Rectal smooth muscle tissue (tissue), 1 donor: ENCODE measurements around the gene LRIT3.

Experiments used
- H3K27ac ChIP-seq: one replicate; pipeline ENCODE4 v1.7.0; 2013; ENCODE audit warnings: low read depth, low read length, inconsistent platforms
- H3K27me3 ChIP-seq: one replicate; pipeline ENCODE4 v1.7.0; 2013; ENCODE audit warnings: low read length; ENCODE audit not compliant: control insufficient read depth, insufficient read depth
- H3K36me3 ChIP-seq: one replicate; pipeline ENCODE4 v1.7.0; 2013; ENCODE audit warnings: low read length; ENCODE audit not compliant: control insufficient read depth, insufficient read depth
- H3K4me1 ChIP-seq: one replicate; pipeline ENCODE4 v1.7.0; 2013; ENCODE audit warnings: low read length; ENCODE audit not compliant: control insufficient read depth, insufficient read depth
- H3K4me3 ChIP-seq: one replicate; pipeline ENCODE4 v1.7.0; 2013; ENCODE audit warnings: low read length
- H3K9ac ChIP-seq: one replicate; pipeline ENCODE4 v1.7.0; 2013; ENCODE audit warnings: low read length

The LRIT3 gene

DNA sequence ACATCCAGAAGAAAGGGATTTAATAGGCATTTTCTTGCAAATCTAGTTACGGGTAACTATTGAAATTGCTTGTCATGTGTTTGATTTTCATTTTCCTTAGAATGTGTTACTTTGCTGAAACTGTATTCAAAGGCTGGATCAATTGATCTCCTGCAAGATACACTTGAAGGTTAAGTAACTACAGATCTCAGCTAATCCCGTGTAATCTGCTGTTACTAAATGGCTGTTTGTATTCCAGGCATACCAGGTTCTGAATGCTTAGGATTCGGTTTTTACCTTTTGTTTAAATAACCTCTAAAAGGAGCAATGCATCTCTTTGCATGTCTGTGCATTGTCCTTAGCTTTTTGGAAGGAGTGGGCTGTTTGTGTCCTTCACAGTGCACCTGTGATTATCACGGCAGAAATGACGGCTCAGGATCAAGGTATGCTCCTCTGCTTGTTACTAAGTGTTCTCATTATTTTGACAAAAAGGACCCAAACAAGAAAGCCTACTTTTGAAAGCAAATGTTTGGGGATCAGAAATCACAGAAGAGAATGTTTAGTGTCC, at the start of gene LRIT3:
TSS of gene LRIT3 (plus strand) at position 212 of the 547 bp plus-strand sequence. CDS start at position 307, 95 bp downstream.
- Histone ChIP-seq H3K27ac (no peak within 1 kb of the TSS), H3K9ac (no peak within 1 kb of the TSS), H3K4me3 (no peak within 1 kb of the TSS), H3K36me3 (no peaks in the 10 kb centered on the region), H3K4me1 (no peaks in the 10 kb centered on the region), H3K27me3 (no peaks in the 10 kb centered on the region)

- no peaks in the 10 kb centered on the region for H3K27me3 ChIP-seq
- no peak overlapping the region for H3K27ac ChIP-seq
- no peaks in the 10 kb centered on the region for H3K36me3 ChIP-seq
- H3K4me3 ChIP-seq: no peak overlapping the region
- H3K9ac ChIP-seq: no peak overlapping the region
- no peaks in the 10 kb centered on the region for H3K4me1 ChIP-seq
Observed at GRCh38 chr4:109798866-109799265, 49.0 kb upstream of the LRIT3 start.

DNA sequence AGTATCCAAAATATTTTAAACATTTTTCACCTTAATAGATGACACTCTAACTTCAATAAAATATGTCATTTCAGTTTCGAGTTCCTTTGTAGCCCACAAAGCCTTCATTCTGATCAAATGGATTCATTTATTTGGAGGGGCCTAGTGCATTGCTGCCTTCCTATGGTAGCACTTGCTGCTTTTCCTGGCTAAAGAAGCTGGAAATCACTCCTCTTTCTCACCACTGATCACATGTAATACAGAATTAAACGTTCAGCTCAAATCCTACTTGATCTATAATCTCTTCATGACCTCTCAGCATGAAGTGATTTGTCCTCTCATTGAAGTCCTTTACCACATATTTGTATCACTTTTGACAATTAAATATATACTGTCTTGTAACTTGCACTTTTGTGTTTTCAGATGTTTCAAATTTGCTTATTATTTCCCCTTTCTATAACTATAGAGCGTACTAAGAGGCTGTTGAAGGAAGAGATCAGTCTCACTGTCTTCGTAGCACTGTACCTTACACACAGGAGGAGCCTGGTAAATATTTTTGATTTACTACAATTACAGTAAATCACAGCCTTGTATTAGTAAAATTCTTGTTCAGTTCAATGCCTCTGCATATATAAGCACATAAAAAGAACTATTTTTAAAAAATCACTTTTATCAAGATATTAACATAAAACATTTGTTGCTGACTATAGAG, 46.7 kb upstream of the LRIT3 start:
- H3K36me3 ChIP-seq: no peaks in the 10 kb centered on the region
- H3K27ac ChIP-seq: peak overlapping the region; percentile 17
- H3K27me3 ChIP-seq: no peaks in the 10 kb centered on the region
- H3K4me3 ChIP-seq: no peak overlapping the region
- H3K4me1 ChIP-seq: no peaks in the 10 kb centered on the region
- H3K9ac ChIP-seq: no peak overlapping the region

DNA sequence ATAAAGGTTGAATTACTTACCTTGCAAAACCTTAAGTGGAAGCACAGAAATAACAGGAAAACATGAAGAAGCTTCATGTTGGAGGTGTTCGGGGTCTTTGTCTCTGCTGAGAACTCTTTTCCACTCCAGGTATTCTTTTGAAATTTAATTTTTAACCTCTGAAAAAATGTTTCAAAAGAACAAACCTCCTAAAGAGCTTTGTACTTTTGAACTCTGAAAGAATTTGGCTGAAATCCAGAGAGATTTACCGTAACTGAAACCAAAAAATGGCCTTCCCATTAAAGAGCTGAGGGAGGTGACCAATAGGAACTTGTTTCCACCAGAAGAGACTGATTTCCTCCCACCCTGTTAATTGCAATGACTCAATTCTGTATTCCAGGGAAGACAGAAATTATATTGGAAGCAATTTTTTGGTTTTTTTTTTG, 46.0 kb upstream of the LRIT3 start, which contains the start of gene CFI:
TSS of gene CFI (minus strand) at position 105 of the 425 bp plus-strand sequence. CDS start at position 77, 28 bp downstream.
- Histone ChIP-seq H3K9ac (no peak within 1 kb of the TSS), H3K27ac (peak within 1 kb of the TSS; percentile 17), H3K4me3 (no peak within 1 kb of the TSS), H3K4me1 (no peaks in the 10 kb centered on the region), H3K27me3 (no peaks in the 10 kb centered on the region), H3K36me3 (no peaks in the 10 kb centered on the region)

- Histone ChIP-seq H3K36me3 (no peaks in the 10 kb centered on the region), H3K27ac (no peak overlapping the region), H3K27me3 (no peaks in the 10 kb centered on the region), H3K4me3 (no peak overlapping the region), H3K9ac (no peak overlapping the region), H3K4me1 (no peaks in the 10 kb centered on the region)
Observed at GRCh38 chr4:109803924-109804571, 43.9 kb upstream of the LRIT3 start.

- no peak overlapping the region for H3K4me3 ChIP-seq
- no peak overlapping the region for H3K9ac ChIP-seq
- H3K4me1 ChIP-seq: no peaks in the 10 kb centered on the region
- no peak overlapping the region for H3K27ac ChIP-seq
- no peaks in the 10 kb centered on the region for H3K36me3 ChIP-seq
- no peaks in the 10 kb centered on the region for H3K27me3 ChIP-seq
Observed at GRCh38 chr4:109809655-109810054, 38.3 kb upstream of the LRIT3 start.

DNA sequence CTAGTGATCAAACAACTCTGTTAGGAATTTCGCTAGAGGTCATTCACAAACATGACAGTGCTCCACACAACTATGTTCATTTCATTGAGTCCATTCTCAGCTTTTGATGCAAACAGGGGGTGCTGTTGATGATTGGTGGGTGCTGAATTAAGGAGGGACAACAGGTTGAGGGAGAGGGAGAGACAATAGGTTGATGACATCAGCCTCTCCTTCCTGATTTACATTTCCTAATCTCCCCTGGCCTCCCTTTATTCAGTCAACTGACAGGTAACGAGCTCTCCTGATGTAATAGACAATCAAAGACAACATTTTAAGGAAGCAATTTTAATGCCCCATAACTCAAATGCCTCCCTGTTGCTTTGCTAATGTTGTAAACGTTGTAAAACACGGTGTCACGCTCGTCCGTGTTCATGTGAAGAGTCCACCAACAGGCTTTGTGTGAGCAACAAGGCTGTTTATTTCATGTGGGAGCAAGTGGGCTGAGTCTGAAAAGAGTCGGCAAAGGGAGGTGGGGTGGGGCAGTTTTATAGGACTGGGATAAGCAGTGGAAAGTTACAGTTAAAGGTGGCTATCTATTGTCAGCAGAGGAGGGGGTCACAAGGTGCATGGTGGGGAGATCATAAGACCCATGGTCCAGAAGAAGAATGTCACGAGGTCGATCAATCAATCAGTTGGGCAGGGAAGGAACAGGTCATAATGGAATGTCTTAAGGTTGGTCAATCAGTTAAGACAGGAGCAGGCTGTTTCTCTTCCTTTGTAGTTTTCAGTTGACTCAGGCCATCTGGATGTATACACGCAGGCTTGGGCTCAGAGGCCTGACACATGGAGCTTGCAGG, 37.1 kb upstream of the LRIT3 start:
- H3K4me3 ChIP-seq: no peak overlapping the region
- H3K27me3 ChIP-seq: no peaks in the 10 kb centered on the region
- H3K27ac ChIP-seq: no peak overlapping the region
- no peaks in the 10 kb centered on the region for H3K36me3 ChIP-seq
- no peak overlapping the region for H3K9ac ChIP-seq
- no peaks in the 10 kb centered on the region for H3K4me1 ChIP-seq

DNA sequence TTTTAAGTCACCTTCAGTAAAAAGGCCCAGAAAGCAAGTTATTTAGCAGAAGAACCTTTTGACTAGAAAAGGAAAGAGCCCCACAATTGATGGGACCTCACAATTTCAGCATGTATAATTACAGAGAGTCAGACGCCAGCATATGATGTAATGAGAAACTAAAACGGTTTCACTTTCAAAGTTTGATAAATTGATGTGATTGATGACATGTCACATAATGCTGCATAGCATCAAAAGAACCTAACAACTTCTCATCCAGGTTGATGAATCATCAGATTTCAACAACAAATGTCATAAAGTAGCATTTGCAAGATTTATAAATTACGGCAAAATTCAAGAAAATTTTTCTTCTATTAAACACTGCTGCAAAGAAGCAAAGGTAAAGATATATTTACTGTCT, 36.2 kb upstream of the LRIT3 start:
- Histone ChIP-seq H3K9ac (no peak overlapping the region), H3K36me3 (no peaks in the 10 kb centered on the region), H3K27me3 (no peaks in the 10 kb centered on the region), H3K4me3 (no peak overlapping the region), H3K4me1 (peaks cover 5% of the 10 kb centered on the region), H3K27ac (no peak overlapping the region)

DNA sequence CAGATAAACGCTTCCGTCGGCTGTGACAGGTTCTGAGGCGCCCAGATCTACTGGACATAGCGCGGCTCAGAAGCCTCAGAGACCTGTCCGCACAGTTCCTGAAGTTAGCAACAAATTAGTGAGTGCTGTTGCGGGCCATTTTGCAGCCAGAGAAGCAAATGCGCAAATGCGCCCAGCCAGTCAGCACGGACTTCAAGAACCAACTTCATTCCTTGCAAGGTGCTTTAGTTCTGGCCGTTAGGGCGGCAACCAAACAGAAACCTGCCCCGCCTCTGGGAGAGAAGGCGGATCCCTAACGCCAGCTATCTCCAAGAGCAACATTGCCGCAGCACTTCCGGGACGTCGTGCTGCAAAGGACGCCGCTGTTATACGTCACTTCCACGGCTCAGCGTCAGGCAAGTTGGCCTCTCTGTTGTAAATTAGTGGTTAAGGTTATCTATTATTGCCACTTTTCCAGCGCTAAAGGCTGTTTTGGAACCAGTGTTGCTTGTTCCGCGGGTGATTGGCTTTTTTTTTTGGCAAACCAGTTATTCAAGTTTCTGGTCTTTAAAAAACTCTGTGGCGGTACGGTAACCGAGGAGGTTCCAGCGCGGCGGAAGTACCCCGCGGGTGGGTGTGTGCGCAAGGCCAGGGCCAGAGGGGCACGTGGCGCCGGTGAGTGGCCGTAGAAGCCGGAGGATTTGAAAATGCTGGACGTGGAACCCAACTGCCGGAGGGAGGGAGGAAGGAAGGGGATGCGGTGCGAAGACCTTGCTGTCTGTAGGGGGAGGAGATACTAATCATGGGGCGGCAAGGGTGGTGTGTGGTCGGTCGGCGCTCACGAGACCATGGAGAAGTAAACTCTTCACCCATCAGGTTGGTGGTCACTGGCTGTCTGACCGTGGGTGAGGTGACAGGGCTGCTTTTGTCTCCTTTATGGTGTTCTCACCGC, 32.5 kb upstream of the LRIT3 start, which contains the start of gene GAR1:
TSS of gene GAR1 (plus strand) at position 612 of the 931 bp plus-strand sequence. CDS start 403 bp downstream, outside the sequence.
- no peaks in the 10 kb centered on the region for H3K27me3 ChIP-seq
- H3K9ac ChIP-seq: peak within 1 kb of the TSS; percentile 91
- H3K4me1 ChIP-seq: peaks cover 5% of the 10 kb centered on the region
- H3K36me3 ChIP-seq: no peaks in the 10 kb centered on the region
- H3K4me3 ChIP-seq: peak within 1 kb of the TSS; percentile 96
- peak within 1 kb of the TSS; percentile 87 for H3K27ac ChIP-seq

DNA sequence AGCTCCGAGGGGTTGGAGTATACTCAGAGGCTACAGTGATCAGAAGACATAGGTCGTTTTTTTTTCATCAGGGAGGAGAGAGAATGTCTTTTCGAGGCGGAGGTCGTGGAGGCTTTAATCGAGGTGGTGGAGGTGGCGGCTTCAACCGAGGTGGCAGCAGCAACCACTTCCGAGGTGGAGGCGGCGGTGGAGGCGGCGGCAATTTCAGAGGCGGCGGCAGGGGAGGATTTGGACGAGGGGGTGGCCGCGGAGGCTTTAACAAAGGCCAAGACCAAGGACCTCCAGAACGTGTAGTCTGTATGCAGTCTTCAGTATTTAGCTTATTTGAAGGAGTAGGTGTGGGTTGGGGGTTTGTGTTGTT, 31.8 kb upstream of the LRIT3 start:
- Histone ChIP-seq H3K4me1 (peaks cover 5% of the 10 kb centered on the region), H3K4me3 (peak overlapping the region; percentile 96), H3K27ac (peak overlapping the region; percentile 87), H3K27me3 (no peaks in the 10 kb centered on the region), H3K9ac (peak overlapping the region; percentile 91), H3K36me3 (peaks cover 5% of the 10 kb centered on the region)

GRCh38 chr4:109816894-109817293, 31.0 kb upstream of the LRIT3 start:
- peaks cover 5% of the 10 kb centered on the region for H3K36me3 ChIP-seq
- H3K4me1 ChIP-seq: peaks cover 5% of the 10 kb centered on the region
- H3K27ac ChIP-seq: no peak overlapping the region
- no peak overlapping the region for H3K4me3 ChIP-seq
- H3K9ac ChIP-seq: no peak overlapping the region
- no peaks in the 10 kb centered on the region for H3K27me3 ChIP-seq
